Renal cortical epithelial cell (primary cell): ENCODE results near the gene TAF11L8. TPM values are rescaled to one million over a fixed set of nuclear protein-coding genes. Genes with fewer than 3 reads are reported as not detected.
"Not testable (repeated sequence)": the region's sequence is repeated elsewhere in the genome, so short reads cannot be mapped to it uniquely, and the experiment has no call there.

Source experiments
- DNase-seq: peaks from one replicate; pipeline ENCODE4 v3.0.0-alpha.2; 2011; ENCODE audit warnings: low read depth
- total RNA-seq: library from RNA; depleted of rRNA; stranded (reverse); fragments of >200 nt; gene quantifications from 2 replicates; pipeline ENCODE4 v1.2.3, GENCODE V29; 2014

The TAF11L8 gene
- total RNA-seq, result not detected in 2 replicates

- DNase-seq, result not testable (repeated sequence)
Observed at GRCh38 chr5:17590860-17591259, at the start of gene TAF11L8. TAF11L8 (minus strand) TSS chr5:17590960.

- no peak for DNase-seq
Observed at GRCh38 chr5:17634160-17634559, 43.4 kb upstream of the TAF11L8 start, which contains the start of gene TAF11L14. TAF11L14 (plus strand) TSS chr5:17634460.

- DNase-seq, result not testable (repeated sequence)
Observed at GRCh38 chr5:17631788-17632187, 41.0 kb upstream of the TAF11L8 start, which contains the start of gene TAF11L13. TAF11L13 (plus strand) TSS chr5:17632088.

GRCh38 chr5:17625686-17626085 lies 34.9 kb upstream of the TAF11L8 start:
- no peak for DNase-seq

GRCh38 chr5:17620627-17621026 lies 29.9 kb upstream of the TAF11L8 start:
- DNase-seq, result no peak

- no peak for DNase-seq
Observed at GRCh38 chr5:17619354-17619753, 28.6 kb upstream of the TAF11L8 start.

- no peak for DNase-seq
Observed at GRCh38 chr5:17614872-17615605, 24.3 kb upstream of the TAF11L8 start.

GRCh38 chr5:17610092-17610491 lies 19.3 kb upstream of the TAF11L8 start, which contains the start of gene TAF11L12:
TAF11L12 (plus strand) TSS chr5:17610392.
- not testable (repeated sequence) for DNase-seq

GRCh38 chr5:17607461-17607860 lies 16.7 kb upstream of the TAF11L8 start:
- DNase-seq, result not testable (repeated sequence)

GRCh38 chr5:17604951-17605350 lies 14.2 kb upstream of the TAF11L8 start:
- DNase-seq, result no peak

GRCh38 chr5:17603880-17604279 lies 13.1 kb upstream of the TAF11L8 start, which contains the start of gene TAF11L11:
TAF11L11 (plus strand) TSS chr5:17604183.
- not testable (repeated sequence) for DNase-seq

GRCh38 chr5:17597728-17598127 lies 7.0 kb upstream of the TAF11L8 start, which contains the start of gene TAF11L10:
TAF11L10 (minus strand) TSS chr5:17597828.
- DNase-seq, result not testable (repeated sequence)

- DNase-seq, result not testable (repeated sequence)
Observed at GRCh38 chr5:17594255-17594654, 3.5 kb upstream of the TAF11L8 start, which contains the start of gene TAF11L9. TAF11L9 (minus strand) TSS chr5:17594394.

GRCh38 chr5:17585658-17586057 lies 5.1 kb downstream of the TAF11L8 start, which contains the start of gene TAF11L7:
TAF11L7 (minus strand) TSS chr5:17585758.
- not testable (repeated sequence) for DNase-seq

Other genes with a start within 250 kb of the TAF11L8 start
- gene TAF11L2, start 92.7 kb downstream of the TAF11L8 start, total RNA-seq, result not detected in 2 replicates
- gene TAF11L3, start 72.6 kb downstream of the TAF11L8 start, total RNA-seq, result not detected in 2 replicates
- gene TAF11L4, start 69.2 kb downstream of the TAF11L8 start, total RNA-seq, result not detected in 2 replicates
- not detected in 2 replicates for gene TAF11L5, start 65.7 kb downstream of the TAF11L8 start, total RNA-seq
- gene TAF11L6, start 62.3 kb downstream of the TAF11L8 start, total RNA-seq, result not detected in 2 replicates
- gene TAF11L7, start 5.2 kb downstream of the TAF11L8 start, total RNA-seq, result not detected in 2 replicates
- not detected in 2 replicates for gene TAF11L9, start 3.4 kb upstream of the TAF11L8 start, total RNA-seq
- gene TAF11L10, start 6.9 kb upstream of the TAF11L8 start, total RNA-seq, result not detected in 2 replicates
- not detected in 2 replicates for gene TAF11L11, start 13.2 kb upstream of the TAF11L8 start, total RNA-seq
- not detected in 2 replicates for gene TAF11L12, start 19.4 kb upstream of the TAF11L8 start, total RNA-seq
- not detected in 2 replicates for gene TAF11L13, start 41.1 kb upstream of the TAF11L8 start, total RNA-seq
- not detected in 2 replicates for gene TAF11L14, start 43.5 kb upstream of the TAF11L8 start, total RNA-seq